DMS79 (cell line): ENCODE results near the gene LIM2.

Experiments used
- DNase-seq: peaks from one replicate; lab custom pipeline; 2025; lab: John Stamatoyannopoulos, UW

The LIM2 gene

GRCh38 chr19:51365965-51366388 is 21.8 kb downstream of the LIM2 start, which contains the start of gene ETFB:
ETFB (minus strand) TSS chr19:51366388; CDS start chr19:51366326, 62 bp downstream.
- DNase-seq = no peak

DNA sequence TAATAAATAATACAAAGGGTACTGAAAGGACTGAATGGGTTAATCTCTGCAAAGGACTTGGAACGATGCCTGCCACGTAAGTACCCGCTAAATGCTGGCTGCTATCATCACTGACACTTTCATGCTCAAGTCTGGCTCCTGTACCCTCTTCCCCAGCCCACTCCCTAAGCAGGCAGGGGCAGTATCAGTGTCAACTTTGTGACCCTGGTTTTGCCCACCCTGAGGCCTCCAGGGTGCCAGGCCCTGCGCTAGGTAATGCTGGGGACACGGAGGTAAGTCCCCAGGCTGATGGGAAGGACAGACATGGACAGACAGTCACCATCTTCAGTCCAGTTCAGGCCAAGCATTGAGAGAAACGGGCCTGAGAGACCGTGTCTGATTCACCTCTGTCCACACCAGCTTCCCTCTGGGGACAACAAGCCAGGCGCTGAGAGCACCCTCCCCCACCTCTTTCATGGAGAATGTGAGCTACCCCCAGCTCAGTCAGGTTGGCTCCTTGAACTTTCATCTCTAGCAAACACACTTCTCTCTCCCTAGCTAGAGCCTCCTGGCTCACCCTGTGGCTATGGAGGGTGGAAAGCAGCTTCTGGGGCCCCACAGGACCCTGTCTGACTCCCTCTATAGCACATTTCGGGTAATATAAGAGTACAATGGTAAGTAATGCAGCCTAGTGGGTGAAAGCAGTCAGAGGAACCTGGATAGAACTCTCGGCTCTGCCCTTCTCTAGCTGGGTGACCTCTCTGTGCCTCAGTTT is 22.4 kb downstream of the LIM2 start:
- DNase-seq = no peak

GRCh38 chr19:51364200-51365106 is 23.3 kb downstream of the LIM2 start:
- no peak for DNase-seq

DNA sequence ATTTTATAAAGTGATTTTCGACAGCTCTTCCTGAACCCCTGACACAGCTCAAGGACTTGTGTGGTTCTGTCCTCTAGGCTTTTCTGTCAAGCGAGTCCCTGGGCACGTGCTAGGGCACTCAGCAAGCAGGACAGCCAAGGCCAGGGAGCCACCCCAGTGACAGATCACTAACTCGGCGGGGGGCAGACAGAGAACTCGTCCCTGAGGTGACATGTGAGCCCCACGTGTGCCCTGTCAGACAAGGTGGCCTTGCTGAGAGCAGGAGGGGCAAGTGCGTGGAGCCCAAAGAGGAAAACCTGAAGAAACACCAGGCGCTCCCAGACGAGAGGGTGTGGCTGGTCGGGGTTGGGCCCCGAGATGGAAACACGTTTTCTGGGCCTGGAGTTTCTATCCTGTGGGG is 26.5 kb downstream of the LIM2 start:
- DNase-seq = no peak

DNA sequence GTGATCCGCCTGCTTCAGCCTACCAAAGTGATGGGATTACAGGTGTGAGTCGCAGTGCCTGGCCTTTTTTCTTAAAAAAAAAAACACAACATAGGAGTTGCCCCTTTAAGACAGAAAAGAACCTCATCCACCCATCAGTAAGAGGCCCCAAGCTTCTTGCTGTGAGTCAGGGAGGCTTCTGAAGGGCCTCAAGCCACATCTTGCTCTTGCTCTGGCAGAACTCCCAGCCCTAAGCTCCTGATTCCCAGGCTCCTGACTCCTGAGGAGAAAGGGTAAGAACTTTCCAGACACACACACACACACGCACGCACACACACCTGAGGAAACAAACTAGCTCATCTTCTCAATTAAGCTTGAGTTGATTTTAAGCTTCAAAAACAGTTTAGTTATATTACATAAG is 28.5 kb downstream of the LIM2 start:
- no peak for DNase-seq

DNA sequence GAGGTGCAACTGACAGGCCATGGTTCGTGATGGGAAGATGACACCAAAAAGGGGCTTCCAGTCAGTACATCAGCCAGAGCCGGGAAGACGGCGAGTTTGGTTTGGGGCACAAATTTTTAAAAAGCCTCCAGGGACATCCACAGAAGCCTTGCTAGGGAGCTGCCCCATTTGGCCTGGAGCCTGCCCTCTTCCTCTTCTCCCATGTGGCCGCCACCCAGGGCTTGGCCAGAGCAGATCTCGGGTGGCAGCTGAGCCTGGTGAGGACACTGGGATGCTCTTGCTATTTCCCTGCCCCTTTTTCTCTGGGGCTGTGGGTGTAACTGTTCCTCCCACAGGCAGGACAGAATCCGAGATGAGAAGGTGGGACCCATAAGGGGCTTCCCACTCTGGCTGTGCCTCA is 29.8 kb downstream of the LIM2 start:
- DNase-seq = no peak

- no peak for DNase-seq
These were observed 31.5 kb downstream of the LIM2 start for GRCh38 chr19:51356159-51356801.

GRCh38 chr19:51354742-51355148 is 33.0 kb downstream of the LIM2 start:
- DNase-seq = no peak

DNA sequence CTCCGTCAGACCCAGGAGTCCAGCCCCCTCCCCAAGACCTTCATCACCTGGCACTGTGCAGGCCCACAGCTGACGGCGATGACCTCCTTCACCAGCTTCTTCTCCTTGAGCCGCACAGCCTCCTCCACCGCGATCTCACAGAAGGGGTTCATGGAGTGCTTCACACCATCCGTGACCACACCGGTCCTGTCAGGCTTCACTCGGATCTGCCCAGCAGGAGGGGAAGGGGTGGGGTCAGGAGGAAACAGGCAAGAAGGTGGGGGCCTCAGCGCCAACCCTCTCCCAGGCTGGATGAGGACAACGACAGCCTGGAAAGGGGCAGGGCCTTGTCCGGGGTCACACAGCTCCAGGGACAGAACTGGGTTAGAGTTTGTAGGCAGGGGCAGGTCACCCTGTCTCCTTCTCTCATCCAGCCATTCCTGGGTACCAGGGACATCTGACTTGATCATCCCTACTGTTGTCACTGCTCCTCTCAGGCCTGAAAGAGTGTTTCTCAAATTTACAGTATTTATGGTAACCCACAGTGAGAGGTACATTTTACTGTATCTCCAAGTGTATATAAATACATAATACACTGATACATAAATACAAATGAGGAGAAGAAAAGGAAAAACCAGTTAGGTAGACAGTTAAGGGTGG is 33.6 kb downstream of the LIM2 start:
- peak; percentile 12 for DNase-seq

- no peak for DNase-seq
These were observed 34.9 kb downstream of the LIM2 start for GRCh38 chr19:51352783-51353360.

- DNase-seq = no peak
These were observed 36.3 kb downstream of the LIM2 start for GRCh38 chr19:51351266-51351990.

DNA sequence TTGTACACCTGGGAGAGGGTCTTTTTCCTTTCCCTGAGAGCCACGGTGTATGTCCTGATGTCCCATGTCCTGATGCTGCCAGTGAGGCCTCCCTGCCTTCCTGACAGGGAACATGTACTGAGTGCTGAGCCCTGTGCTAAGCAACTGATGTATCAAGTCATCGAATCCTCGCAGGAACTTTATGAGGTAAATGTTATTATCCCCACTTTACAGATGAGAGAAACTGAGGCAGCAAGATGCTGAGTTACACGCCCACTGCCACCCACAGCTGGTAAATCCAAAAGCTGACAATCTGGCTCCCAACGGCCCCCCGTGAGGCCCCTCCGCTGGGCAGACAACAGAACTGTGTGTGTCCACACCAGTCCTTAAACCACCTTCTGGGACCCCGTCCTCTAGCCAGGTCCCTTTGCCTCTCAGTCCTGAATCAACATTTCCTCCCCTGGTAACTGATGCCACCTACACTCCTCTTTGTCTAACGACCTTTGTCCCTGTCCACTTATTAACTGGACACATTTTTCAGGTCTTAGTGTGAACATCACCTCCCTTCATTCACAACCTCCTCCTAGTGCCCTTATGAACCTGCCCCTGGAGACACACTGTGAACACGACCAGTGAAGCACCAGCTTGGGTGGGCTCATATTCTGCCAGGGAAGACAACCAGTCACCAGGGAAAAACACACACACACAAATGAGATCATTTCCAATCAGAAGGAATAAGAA is 40.4 kb downstream of the LIM2 start:
- no peak for DNase-seq

GRCh38 chr19:51346742-51347141 is 41.0 kb downstream of the LIM2 start:
- DNase-seq = no peak

DNA sequence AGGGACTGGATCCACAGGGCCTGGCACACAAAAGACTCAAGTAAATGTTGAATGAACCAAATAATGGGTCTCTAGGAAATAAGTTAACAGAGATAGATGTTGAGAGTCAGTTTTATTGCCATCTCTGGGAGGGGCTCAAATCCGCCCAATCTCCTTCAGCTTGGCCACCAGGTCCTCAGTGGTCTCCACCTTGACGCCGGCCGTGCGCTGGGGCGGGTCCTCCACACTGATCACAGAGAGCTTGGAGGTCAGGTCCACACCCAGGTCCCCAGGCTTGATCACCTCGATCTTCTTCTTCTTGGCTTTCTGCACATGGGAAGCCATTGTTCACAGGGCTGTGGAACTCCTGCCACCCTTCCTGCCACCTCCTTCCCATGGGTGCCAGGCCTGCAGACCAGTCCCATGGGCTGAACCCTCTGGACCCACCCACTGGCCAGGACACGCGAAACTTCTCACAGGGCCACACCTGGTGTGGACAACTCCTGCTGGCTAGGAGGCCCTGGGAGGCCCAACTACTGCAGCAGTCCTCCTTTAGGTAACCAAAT is 42.6 kb downstream of the LIM2 start:
- DNase-seq = no peak

GRCh38 chr19:51342631-51343569 is 44.9 kb downstream of the LIM2 start:
- no peak for DNase-seq

- no peak for DNase-seq
These were observed 45.7 kb downstream of the LIM2 start, which contains the start of gene VSIG10L for GRCh38 chr19:51341976-51342580. VSIG10L (minus strand) TSS chr19:51342139; CDS start chr19:51342124, 15 bp downstream.

DNA sequence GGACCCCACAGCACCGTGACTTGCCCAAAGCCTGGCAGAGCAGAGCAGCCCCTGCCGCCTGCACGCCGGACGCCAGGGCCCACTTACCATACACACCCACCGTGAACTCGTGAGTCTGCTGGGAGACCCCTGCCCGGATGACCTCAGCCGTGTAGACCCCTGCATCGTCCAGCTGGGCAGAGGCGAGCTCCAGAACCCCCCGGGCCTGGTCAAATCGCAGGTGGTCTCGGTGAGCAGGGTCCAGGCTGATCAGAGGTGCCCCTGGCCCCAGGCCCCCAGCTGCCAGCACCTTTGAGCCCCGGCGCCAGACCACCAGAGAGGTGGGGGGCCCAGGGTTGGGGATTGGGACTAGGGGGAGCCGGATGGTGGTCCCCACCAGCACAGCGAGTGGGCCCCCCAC is 46.7 kb downstream of the LIM2 start:
- no peak for DNase-seq
